SK-N-SH treated with all-trans-retinoic acid at 6 μM for 48 hours (cell line): ENCODE measurements around the gene NHLH2.

Experiments used
- ATAC-seq: fragments of 200-7000 bp; cut with Tn5 transposase; 3 replicates; pipeline ENCODE4 v1.9.1; 2020; ENCODE audit warnings: mild to moderate bottlenecking, moderate library complexity
- BACH2 ChIP-seq: fragments of 250-450 bp; sonication (Bioruptor Pico); IDR thresholded peaks from 2 replicates; pipeline ENCODE4 v1.9.0; 2021; ENCODE audit warnings: mild to moderate bottlenecking, borderline replicate concordance
- CREB5 ChIP-seq: fragments of 250-450 bp; sonication (Bioruptor Pico); IDR thresholded peaks from 2 replicates; pipeline ENCODE4 v1.5.1; 2020; ENCODE audit warnings: low read depth, mild to moderate bottlenecking, moderate library complexity
- CSDC2 ChIP-seq: fragments of 250-450 bp; sonication (Bioruptor Pico); IDR thresholded peaks from 2 replicates; pipeline ENCODE4 v1.5.0; 2020; ENCODE audit warnings: mild to moderate bottlenecking, moderate library complexity
- CSRNP3 ChIP-seq: fragments of 250-450 bp; sonication (Bioruptor Pico); IDR thresholded peaks from 2 replicates; pipeline ENCODE4 v1.5.1; 2021; ENCODE audit warnings: mild to moderate bottlenecking, moderate library complexity
- GLIS3 ChIP-seq: fragments of 250-450 bp; sonication (Bioruptor Pico); IDR thresholded peaks from 2 replicates; pipeline ENCODE4 v1.5.0; 2020; ENCODE audit warnings: mild to moderate bottlenecking, moderate library complexity
- ISL1 ChIP-seq: fragments of 250-450 bp; sonication (Bioruptor Pico); IDR thresholded peaks from 2 replicates; pipeline ENCODE4 v2.1.2; 2022; ENCODE audit warnings: mild to moderate bottlenecking, moderate library complexity
- OSR1 ChIP-seq: fragments of 250-450 bp; sonication (Bioruptor Pico); IDR thresholded peaks from 2 replicates; pipeline ENCODE4 v1.8.0; 2022; ENCODE audit warnings: moderate library complexity, mild to moderate bottlenecking, inconsistent platforms
- POU6F1 ChIP-seq: fragments of 250-450 bp; sonication (Bioruptor Pico); IDR thresholded peaks from 2 replicates; pipeline ENCODE4 v1.8.0; 2021; ENCODE audit warnings: low read depth, mild to moderate bottlenecking, moderate library complexity, borderline replicate concordance
- PPARA ChIP-seq: fragments of 250-450 bp; sonication (Bioruptor Pico); IDR thresholded peaks from 2 replicates; pipeline ENCODE4 v1.5.0; 2020; ENCODE audit warnings: mild to moderate bottlenecking, borderline replicate concordance
- RARB ChIP-seq: fragments of 250-450 bp; sonication (Bioruptor Pico); IDR thresholded peaks from 2 replicates; pipeline ENCODE4 v1.8.0; 2021; ENCODE audit warnings: mild to moderate bottlenecking, moderate library complexity
- SNAI2 ChIP-seq: fragments of 250-450 bp; sonication (Bioruptor Pico); IDR thresholded peaks from 2 replicates; pipeline ENCODE4 v1.5.0; 2020; ENCODE audit warnings: mild to moderate bottlenecking, moderate library complexity
- TCF4 ChIP-seq: fragments of 250-450 bp; sonication (Bioruptor Pico); IDR thresholded peaks from 2 replicates; pipeline ENCODE4 v1.8.0; 2021; ENCODE audit warnings: mild to moderate bottlenecking, moderate library complexity, borderline replicate concordance
- TOX ChIP-seq: fragments of 250-450 bp; sonication (Bioruptor Pico); IDR thresholded peaks from 2 replicates; pipeline ENCODE4 v1.8.0; 2021; ENCODE audit warnings: mild to moderate bottlenecking, moderate library complexity, borderline replicate concordance
- TSHZ2 ChIP-seq: fragments of 250-450 bp; sonication (Bioruptor Pico); IDR thresholded peaks from 2 replicates; pipeline ENCODE4 v1.5.0; 2020; ENCODE audit warnings: mild to moderate bottlenecking, moderate library complexity
- ZC3H10 ChIP-seq: fragments of 250-450 bp; sonication (Bioruptor Pico); IDR thresholded peaks from 2 replicates; pipeline ENCODE4 v1.5.1; 2021; ENCODE audit warnings: mild to moderate bottlenecking, moderate library complexity
- ZFP30 ChIP-seq: fragments of 450-650 bp; formaldehyde crosslinking; IDR thresholded peaks from 2 replicates; pipeline ENCODE4 v1.5.0; 2022; ENCODE audit warnings: mild to moderate bottlenecking, moderate library complexity
- ZNF565 ChIP-seq: fragments of 450-650 bp; formaldehyde crosslinking; conservative IDR thresholded peaks from 2 replicates; pipeline ENCODE4 v1.5.0; 2020; ENCODE audit warnings: low read depth, mild to moderate bottlenecking, moderate library complexity
- ZNF70 ChIP-seq: fragments of 450-650 bp; formaldehyde crosslinking; IDR thresholded peaks from 2 replicates; pipeline ENCODE4 v1.5.0; 2020; ENCODE audit warnings: mild to moderate bottlenecking, moderate library complexity
- ZNF8 ChIP-seq: fragments of 450-650 bp; formaldehyde crosslinking; IDR thresholded peaks from 2 replicates; pipeline ENCODE4 v1.5.0; 2020; ENCODE audit warnings: mild to moderate bottlenecking, moderate library complexity

The NHLH2 gene

GRCh38 chr1:115829023-115829674, 11.8 kb downstream of the NHLH2 start (continued):
- TF ChIP-seq GLIS3 (CRISPR knock-in tag), result no peak

- peak; percentile 66 for ATAC-seq
- TF ChIP-seq OSR1 (CRISPR knock-in tag) (no peak), TSHZ2 (CRISPR knock-in tag) (no peak), PPARA (CRISPR knock-in tag) (no peak), TCF4 (no peak), BACH2 (CRISPR knock-in tag) (no peak), ZC3H10 (CRISPR knock-in tag) (no peak), POU6F1 (CRISPR knock-in tag) (no peak), SNAI2 (CRISPR knock-in tag) (no peak), RARB (CRISPR knock-in tag) (no peak), ZNF565 (CRISPR knock-in tag) (no peak), TOX (CRISPR knock-in tag) (no peak), CSRNP3 (CRISPR knock-in tag) (no peak), ZFP30 (no peak), ZNF70 (CRISPR knock-in tag) (no peak), CREB5 (CRISPR knock-in tag) (no peak), CSDC2 (CRISPR knock-in tag) (no peak), GLIS3 (CRISPR knock-in tag) (no peak)
- TF ChIP-seq, all 23 proteins: peak for 0
These were observed 12.6 kb downstream of the NHLH2 start for GRCh38 chr1:115828101-115829022.

GRCh38 chr1:115827452-115828044, 13.4 kb downstream of the NHLH2 start:
- no peak for ATAC-seq
- TF ChIP-seq RARB (CRISPR knock-in tag), result no peak
- TF ChIP-seq TSHZ2 (CRISPR knock-in tag), result no peak
- TF ChIP-seq ZNF565 (CRISPR knock-in tag), result no peak
- TF ChIP-seq ZFP30, result no peak
- no peak for TF ChIP-seq ZNF8
- no peak for TF ChIP-seq ISL1 (CRISPR knock-in tag)
- no peak for TF ChIP-seq BACH2 (CRISPR knock-in tag)
- TF ChIP-seq CSRNP3 (CRISPR knock-in tag), result no peak
- TF ChIP-seq PPARA (CRISPR knock-in tag), result no peak
- TF ChIP-seq TOX (CRISPR knock-in tag), result no peak
- TF ChIP-seq ZNF70 (CRISPR knock-in tag), result no peak
- TF ChIP-seq GLIS3 (CRISPR knock-in tag), result no peak
- TF ChIP-seq CREB5 (CRISPR knock-in tag), result no peak
- TF ChIP-seq OSR1 (CRISPR knock-in tag), result no peak
- TF ChIP-seq CSDC2 (CRISPR knock-in tag), result no peak
